GM19043 (cell line): Measurements from ENCODE around the gene MED13.
"Not testable (repeated sequence)": the region's sequence is repeated elsewhere in the genome, so short reads cannot be mapped to it uniquely, and the experiment has no call there.

Source experiments
- ATAC-seq: cut with Tn5 transposase; IDR thresholded peaks from one replicate; pipeline ENCODE4 v1.9.1; 2021; ENCODE audit warnings: low read depth; ENCODE audit not compliant: unreplicated experiment

The MED13 gene

DNA sequence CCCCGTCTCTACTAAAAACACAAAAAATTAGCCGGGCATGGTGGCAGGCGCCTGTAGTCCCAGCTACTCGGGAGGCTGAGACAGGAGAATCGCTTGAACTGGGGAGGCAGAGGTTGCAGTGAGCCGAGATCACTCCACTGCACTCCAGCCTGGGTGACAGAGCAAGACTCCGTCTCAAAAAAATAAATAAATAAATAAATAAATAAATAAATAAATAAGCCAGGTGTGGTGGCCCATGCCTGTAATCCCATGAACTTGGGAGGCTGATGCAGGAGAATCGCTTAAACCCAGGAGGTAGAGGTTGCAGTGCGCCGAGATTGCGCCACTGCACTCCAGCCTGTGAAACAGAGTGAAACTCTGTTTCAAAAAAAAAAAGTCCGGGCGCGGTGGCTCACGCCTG, 149.9 kb downstream of the MED13 start:
- not testable (repeated sequence) for ATAC-seq

DNA sequence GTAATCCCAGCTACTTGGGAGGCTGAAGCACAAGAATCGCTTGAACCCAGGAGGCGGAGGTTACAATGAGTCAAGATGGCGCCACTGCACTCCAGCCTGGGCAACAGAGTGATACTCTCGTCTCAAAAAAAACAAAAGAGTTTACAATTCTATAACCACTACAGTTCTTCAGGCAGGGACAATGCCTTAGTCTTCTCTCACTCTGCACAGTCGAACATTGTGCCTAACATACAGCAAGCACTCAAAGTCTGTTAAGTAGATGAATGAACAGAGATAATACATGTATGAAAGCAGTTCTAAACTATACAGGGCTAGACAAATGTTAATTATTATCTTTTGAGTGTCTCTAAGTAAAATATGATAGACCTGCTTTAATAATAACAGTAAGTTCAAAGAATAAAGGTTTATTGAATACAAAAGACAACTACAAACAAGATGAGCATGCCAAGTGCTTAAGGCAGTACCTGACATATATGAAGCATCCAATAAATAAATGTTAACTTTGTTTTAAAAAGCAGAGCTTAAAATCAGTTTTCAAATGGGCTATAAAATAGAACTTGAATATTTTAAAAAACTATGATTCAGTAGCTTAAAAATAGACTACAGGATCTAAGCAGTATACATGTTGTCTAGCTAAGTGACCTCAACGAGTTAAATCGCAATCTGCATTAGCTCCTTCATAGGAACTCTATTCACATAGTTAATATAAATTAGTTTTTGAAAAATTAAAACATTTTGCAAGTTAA, 156.6 kb downstream of the MED13 start:
- no peak for ATAC-seq

DNA sequence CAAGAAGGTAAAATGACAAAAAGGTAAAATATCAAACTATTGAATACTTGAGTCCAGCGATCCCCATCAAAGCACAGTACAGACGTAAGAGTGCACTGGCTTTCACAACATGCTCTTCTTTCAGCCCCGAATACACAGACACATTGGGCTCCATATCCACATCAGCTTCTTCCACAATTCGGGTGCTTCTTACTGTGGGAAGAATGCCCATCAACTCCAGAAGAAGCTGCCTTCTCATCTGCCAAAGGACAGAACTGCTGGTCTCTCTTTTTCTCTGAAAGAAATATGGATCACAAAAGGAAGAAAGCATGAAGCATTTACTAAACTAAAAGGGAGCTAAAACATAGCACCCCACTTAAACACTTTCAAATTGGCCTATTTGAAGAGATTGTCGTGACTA, 157.7 kb downstream of the MED13 start:
- ATAC-seq = no peak

DNA sequence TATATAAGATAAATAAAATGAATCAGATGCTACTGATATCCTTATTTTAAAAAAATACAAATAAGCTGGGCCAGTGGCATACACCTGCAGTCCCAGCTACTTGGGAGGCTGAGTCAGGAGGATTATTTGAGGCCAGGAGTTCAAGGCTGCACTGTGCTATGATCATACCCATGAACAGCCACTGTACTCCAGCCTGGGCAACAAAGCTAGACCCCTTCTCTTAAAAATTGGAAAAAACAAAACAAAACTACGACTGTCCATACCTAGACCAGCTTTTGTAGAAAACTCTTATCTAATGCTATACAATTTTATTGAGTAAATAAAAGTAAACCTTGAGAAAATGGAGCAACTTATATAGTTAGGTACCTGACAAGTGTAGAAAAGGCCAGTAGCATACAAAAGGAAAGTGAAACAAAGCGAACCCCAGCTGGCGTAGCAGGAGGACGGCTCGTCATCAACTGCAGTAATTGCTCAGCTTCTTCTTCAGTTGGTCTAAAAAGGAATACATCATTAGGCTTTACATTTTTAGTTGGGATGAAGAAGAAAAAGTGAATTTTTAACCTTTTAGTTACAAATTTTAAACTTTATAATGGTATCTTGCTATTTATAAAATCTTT, 160.9 kb downstream of the MED13 start:
- no peak for ATAC-seq

DNA sequence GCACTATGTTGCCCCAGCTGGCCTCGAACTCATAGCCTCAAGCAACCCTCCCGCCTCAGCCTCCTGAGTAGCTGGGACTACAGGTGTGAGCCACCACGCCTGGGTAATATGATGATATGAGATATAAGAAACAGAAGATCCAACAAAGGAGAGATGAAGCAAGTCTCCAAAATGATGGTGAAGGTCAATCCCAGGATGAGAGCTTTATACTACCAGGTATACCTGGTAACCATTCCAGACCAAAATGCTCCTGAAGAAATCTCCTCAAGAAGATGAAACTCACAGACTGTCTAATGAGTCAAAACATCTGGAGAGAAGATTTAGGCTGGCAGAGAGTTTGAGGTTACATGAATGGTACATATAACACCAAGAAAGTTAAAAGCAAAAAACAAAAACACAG, 161.8 kb downstream of the MED13 start:
- no peak for ATAC-seq

DNA sequence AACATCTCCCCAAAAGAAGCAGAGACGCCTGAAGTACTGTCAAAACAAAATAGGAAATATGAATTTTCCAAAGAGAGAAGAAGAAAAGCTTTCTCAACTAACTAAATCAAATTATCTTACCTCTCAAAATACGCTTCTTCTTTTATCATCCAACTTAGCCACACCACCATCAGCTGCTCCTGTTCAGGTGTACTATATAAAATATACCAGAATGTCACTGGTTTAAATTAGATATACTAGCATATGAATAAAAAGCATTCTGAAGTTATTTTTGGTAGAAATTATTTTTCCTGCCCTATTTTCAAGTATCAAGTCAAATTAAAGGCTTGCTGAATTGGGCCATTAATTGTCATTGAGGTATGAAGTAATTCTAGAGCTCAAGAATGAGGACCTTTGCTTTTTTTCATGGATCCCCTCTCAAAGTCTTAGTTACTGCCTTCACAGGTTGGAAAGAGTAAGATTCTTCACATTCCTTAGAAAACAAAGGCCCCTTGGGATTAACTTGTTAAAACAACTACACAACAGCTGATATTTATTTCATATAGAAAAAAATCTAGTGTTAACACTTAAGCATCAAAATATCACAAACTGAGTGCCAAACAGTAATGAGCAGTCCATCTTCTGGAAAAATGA, 167.4 kb downstream of the MED13 start:
- no peak for ATAC-seq

DNA sequence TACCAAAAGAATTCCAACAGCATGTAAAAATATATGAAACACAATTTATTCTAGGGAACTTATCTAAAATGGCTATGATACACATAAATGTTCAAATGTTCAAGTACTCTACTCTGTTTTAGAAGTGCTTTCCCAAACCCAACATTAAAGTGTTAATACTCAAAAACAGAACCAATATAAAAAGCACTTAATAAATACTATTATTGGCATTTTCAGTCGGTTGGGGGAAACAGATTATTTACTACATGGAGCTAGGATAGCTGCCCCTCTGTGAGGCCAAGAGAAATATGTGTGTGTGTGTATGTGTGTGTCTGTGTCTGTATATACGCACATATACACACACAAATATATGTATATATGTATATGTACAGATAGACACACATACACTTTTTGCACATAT, 169.7 kb downstream of the MED13 start:
- no peak for ATAC-seq

DNA sequence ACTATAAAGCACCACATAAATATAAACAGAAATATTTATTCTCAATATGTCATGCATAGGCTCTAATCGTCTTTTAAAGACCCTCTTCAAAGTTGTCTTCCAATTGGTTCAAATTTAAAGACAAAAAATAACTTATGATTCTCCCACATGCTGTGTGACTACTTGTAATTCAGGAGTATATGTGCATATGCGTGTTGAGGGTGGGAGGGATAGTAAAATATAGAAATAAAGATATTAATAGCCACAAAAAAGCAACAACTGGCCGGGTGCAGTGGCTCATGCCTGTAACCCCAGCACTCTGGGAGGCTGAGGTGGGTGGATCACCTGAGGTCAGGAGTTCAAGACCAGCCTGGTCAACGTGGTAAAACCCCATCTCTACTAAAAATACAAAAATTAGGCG, 170.8 kb downstream of the MED13 start:
- not testable (repeated sequence) for ATAC-seq
